AG04449 (cell line): ENCODE measurements around the gene CHCHD3.

Experiments
- CTCF ChIA-PET: fragments of 350-600 bp; formaldehyde crosslinking; extraction: SDS; loops from one replicate; lab custom pipeline; 2021; ENCODE audit warnings: antibody characterized with exemption; lab: Yijun Ruan, JAX
- POLR2A ChIA-PET: fragments of 400-600, 350-600 bp; formaldehyde crosslinking; extraction: SDS; loops from one replicate; lab custom pipeline; 2020; ENCODE audit warnings: antibody characterized with exemption, inconsistent platforms; lab: Yijun Ruan, JAX
- DNase-seq: peaks from one replicate; pipeline ENCODE4 v3.0.0-alpha.2; 2010; ENCODE audit warnings: low read depth, low spot score
- H3K4me3 ChIP-seq: 2 replicates; pipeline ENCODE4 v1.5.1; 2011; ENCODE audit warnings: low read depth, mild to moderate bottlenecking, control low read depth, low read length
- TF ChIP-seq, protein P1 (sequence below): IDR thresholded peaks from one replicate; pipeline ENCODE4 v1.5.1; 2011; ENCODE audit warnings: mild to moderate bottlenecking, moderate library complexity, low read length, control low read depth, inconsistent platforms; ENCODE audit not compliant: insufficient read depth; ENCODE audit errors: missing control alignments

CHCHD3 gene

GRCh38 chr7:132997505-132997904 lies 84.4 kb downstream of the CHCHD3 start:
- ChIA-PET POLR2A (no interaction called here), CTCF (no interaction called here)
- TF ChIP-seq, protein P1, sequence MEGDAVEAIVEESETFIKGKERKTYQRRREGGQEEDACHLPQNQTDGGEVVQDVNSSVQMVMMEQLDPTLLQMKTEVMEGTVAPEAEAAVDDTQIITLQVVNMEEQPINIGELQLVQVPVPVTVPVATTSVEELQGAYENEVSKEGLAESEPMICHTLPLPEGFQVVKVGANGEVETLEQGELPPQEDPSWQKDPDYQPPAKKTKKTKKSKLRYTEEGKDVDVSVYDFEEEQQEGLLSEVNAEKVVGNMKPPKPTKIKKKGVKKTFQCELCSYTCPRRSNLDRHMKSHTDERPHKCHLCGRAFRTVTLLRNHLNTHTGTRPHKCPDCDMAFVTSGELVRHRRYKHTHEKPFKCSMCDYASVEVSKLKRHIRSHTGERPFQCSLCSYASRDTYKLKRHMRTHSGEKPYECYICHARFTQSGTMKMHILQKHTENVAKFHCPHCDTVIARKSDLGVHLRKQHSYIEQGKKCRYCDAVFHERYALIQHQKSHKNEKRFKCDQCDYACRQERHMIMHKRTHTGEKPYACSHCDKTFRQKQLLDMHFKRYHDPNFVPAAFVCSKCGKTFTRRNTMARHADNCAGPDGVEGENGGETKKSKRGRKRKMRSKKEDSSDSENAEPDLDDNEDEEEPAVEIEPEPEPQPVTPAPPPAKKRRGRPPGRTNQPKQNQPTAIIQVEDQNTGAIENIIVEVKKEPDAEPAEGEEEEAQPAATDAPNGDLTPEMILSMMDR, result no peak
- no peak overlapping the region for H3K4me3 ChIP-seq
- no peak for DNase-seq

GRCh38 chr7:132996581-132997242 lies 85.2 kb downstream of the CHCHD3 start:
- TF ChIP-seq, protein P1, result no peak
- CTCF ChIA-PET, result no interaction called here
- no peak for DNase-seq
- POLR2A ChIA-PET, result no interaction called here
- no peak overlapping the region for H3K4me3 ChIP-seq

GRCh38 chr7:132993377-132994013 lies 88.4 kb downstream of the CHCHD3 start:
- no peak overlapping the region for H3K4me3 ChIP-seq
- TF ChIP-seq, protein P1, result no peak
- ChIA-PET CTCF (interaction anchor here (0.9 to 1.5 kb wide), 2 partner anchors 11 to 18 kb away, joined by 3 to 4 read pairs; no protein-coding TSS in a partner anchor), POLR2A (no interaction called here)
- no peak for DNase-seq

GRCh38 chr7:132991615-132992587 lies 90.0 kb downstream of the CHCHD3 start:
- no peak overlapping the region for H3K4me3 ChIP-seq
- CTCF ChIA-PET, result interaction anchor here (1.3 to 1.5 kb wide), 2 partner anchors 9 to 10 kb away, joined by 4 read pairs; no protein-coding TSS in a partner anchor
- POLR2A ChIA-PET, result no interaction called here
- DNase-seq, result no peak
- TF ChIP-seq, protein P1, result no peak

GRCh38 chr7:132988117-132988516 lies 93.8 kb downstream of the CHCHD3 start:
- ChIA-PET POLR2A (no interaction called here), CTCF (no interaction called here)
- DNase-seq, result no peak
- H3K4me3 ChIP-seq, result no peak overlapping the region
- TF ChIP-seq, protein P1, result no peak
